ENCODE results near the gene GPR42. TPM values are rescaled to one million over a fixed set of nuclear protein-coding genes. Genes with fewer than 3 reads are reported as not detected.

The GPR42 gene
- total and polyA plus RNA-seq, 4 donors, result 0.21 to 1.5 TPM; not detected in 2

DNA sequence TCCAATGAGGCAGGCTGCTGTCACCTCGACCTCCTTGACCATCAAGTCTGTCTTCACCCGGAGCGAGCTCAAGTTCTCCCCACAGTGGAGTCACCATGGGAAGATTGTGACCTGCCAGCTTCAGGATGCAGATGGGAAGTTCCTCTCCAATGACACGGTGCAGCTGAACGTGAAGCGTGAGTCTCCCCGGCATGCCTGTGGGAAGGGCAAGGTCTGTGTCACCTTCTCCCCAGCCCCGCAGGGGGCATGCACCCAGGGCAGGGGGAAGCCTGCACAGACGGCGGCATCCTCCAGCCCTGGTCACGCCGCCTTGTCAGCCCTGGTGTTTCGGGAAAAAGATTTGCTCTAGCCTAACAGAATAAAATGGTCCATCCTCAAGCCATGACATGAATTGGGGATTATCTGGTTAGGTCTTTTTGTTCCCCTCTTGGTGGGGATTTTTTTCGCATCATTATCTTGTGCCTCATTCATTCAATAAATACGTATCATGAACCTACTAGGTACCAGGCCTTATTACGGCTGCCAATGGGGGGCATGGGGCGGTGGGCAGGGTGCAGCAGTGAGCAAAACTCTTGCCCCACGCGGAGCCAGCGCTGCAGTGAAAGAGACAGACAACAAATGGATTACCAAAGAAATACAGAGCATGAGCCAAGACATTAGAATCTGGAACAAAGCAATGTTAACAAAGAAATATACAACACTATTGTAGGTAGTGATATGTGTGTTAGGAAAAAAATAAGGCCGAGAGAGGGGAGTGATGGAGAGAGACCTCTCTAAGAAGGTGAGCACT is 34.5 kb upstream of the GPR42 start:
- 88 to 90% methylated on average over 21 of the region's 21 CpGs for WGBS, 2 donors
- H3K9me3 ChIP-seq (ENCODE audit: control insufficient read depth in 4 of 4, insufficient read depth in 3 of 4, low read length in 3 of 4), result no peaks in the 10 kb centered on the region
- H3K4me3 ChIP-seq, result no peak overlapping the region
- DNase-seq (no peak), ATAC-seq (ENCODE audit: insufficient read depth, low FRiP score) (no peak)
- no peak overlapping the region for H3K9ac ChIP-seq (ENCODE audit: insufficient read depth in 1 of 2, low read length in 2 of 2)
- peaks cover 0 to 5% (median 0%) of the 10 kb centered on the region in 4 donors for H3K36me3 ChIP-seq (ENCODE audit: control insufficient read depth in 4 of 4, insufficient read depth in 4 of 4, low read length in 4 of 4)
- no peaks in the 10 kb centered on the region for H3K27me3 ChIP-seq (ENCODE audit: control insufficient read depth in 3 of 3, insufficient read depth in 3 of 3, low read length in 2 of 3)
- TF ChIP-seq, protein P1, sequence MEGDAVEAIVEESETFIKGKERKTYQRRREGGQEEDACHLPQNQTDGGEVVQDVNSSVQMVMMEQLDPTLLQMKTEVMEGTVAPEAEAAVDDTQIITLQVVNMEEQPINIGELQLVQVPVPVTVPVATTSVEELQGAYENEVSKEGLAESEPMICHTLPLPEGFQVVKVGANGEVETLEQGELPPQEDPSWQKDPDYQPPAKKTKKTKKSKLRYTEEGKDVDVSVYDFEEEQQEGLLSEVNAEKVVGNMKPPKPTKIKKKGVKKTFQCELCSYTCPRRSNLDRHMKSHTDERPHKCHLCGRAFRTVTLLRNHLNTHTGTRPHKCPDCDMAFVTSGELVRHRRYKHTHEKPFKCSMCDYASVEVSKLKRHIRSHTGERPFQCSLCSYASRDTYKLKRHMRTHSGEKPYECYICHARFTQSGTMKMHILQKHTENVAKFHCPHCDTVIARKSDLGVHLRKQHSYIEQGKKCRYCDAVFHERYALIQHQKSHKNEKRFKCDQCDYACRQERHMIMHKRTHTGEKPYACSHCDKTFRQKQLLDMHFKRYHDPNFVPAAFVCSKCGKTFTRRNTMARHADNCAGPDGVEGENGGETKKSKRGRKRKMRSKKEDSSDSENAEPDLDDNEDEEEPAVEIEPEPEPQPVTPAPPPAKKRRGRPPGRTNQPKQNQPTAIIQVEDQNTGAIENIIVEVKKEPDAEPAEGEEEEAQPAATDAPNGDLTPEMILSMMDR (IDR thresholded peaks at IDR 0.05; ENCODE audit: control extremely low read depth, extremely low read depth), result no peak
- H3K4me1 ChIP-seq (ENCODE audit: control insufficient read depth in 5 of 5, insufficient read depth in 5 of 5, low read length in 5 of 5), result no peaks in the 10 kb centered on the region
- H3K27ac ChIP-seq (ENCODE audit: low read depth in 1 of 2, low read length in 1 of 2), result no peak overlapping the region

DNA sequence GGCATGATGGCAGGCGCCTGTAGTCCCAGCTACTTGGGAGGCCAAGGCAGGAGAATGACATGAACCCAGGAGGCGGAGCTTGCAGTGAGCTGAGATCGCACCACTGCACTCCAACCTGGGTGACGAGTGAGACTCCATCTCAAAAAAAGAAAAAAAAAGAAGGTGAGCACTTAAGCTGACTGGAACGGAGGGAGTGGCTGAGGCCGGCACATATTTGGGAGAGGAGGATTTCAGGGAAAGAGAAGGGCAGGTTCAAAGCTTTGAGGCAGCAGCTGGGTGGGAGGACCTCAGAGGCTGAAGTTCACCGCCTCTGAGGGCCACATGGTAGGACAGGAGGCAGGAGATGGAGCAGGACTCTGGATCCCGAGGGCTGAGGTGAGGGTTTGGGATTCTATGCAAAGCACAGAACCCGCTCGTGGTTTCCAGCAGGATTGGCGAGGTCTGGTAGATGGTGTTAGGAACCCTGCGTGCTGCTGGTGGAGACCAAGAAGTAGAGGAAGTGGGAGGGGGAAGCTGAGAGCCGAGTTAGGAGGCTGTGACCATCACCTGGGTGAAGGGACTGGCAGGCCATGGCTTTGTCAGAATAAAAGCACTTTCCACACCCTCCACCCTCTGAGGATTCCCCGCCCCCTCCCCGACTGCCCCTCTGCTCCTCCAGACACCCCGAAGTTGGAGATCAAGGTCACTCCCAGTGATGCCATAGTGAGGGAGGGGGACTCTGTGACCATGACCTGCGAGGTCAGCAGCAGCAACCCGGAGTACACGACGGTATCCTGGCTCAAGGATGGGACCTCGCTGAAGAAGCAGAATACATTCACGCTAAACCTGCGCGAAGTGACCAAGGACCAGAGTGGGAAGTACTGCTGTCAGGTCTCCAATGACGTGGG is 33.5 kb upstream of the GPR42 start:
- WGBS, 2 donors, result 78 to 85% methylated on average over 25 of the region's 25 CpGs
- Histone ChIP-seq H3K27me3 (ENCODE audit: control insufficient read depth in 3 of 3, insufficient read depth in 3 of 3, low read length in 2 of 3) (no peaks in the 10 kb centered on the region), H3K4me3 (no peak overlapping the region), H3K36me3 (ENCODE audit: control insufficient read depth in 4 of 4, insufficient read depth in 4 of 4, low read length in 4 of 4) (peaks cover 0 to 5% (median 0%) of the 10 kb centered on the region in 4 donors), H3K9me3 (ENCODE audit: control insufficient read depth in 4 of 4, insufficient read depth in 3 of 4, low read length in 3 of 4) (no peaks in the 10 kb centered on the region), H3K27ac (ENCODE audit: low read depth in 1 of 2, low read length in 1 of 2) (no peak overlapping the region), H3K4me1 (ENCODE audit: control insufficient read depth in 5 of 5, insufficient read depth in 5 of 5, low read length in 5 of 5) (no peaks in the 10 kb centered on the region), H3K9ac (ENCODE audit: insufficient read depth in 1 of 2, low read length in 2 of 2) (no peak overlapping the region)
- DNase-seq (no peak), ATAC-seq (ENCODE audit: insufficient read depth, low FRiP score) (no peak)
- TF ChIP-seq, protein P1 (IDR thresholded peaks at IDR 0.05; ENCODE audit: control extremely low read depth, extremely low read depth), result no peak

DNA sequence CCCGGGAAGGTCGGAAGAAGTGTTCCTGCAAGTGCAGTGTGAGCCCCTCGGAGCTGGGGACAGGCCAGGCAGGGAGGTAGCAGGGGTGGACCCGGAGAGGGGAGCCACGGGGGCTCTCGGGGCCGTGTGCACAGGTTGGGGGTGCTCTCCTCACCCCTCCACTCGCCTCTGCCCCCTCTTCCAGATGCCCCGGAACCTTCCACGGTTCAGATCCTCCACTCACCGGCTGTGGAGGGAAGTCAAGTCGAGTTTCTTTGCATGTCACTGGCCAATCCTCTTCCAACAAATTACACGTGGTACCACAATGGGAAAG is 32.9 kb upstream of the GPR42 start:
- DNase-seq (no peak), ATAC-seq (ENCODE audit: insufficient read depth, low FRiP score) (no peak)
- Histone ChIP-seq H3K9ac (ENCODE audit: insufficient read depth in 1 of 2, low read length in 2 of 2) (no peak overlapping the region), H3K4me3 (no peak overlapping the region), H3K27ac (ENCODE audit: low read depth in 1 of 2, low read length in 1 of 2) (no peak overlapping the region), H3K4me1 (ENCODE audit: control insufficient read depth in 5 of 5, insufficient read depth in 5 of 5, low read length in 5 of 5) (no peaks in the 10 kb centered on the region), H3K36me3 (ENCODE audit: control insufficient read depth in 4 of 4, insufficient read depth in 4 of 4, low read length in 4 of 4) (peaks cover 0 to 5% (median 0%) of the 10 kb centered on the region in 4 donors), H3K27me3 (ENCODE audit: control insufficient read depth in 3 of 3, insufficient read depth in 3 of 3, low read length in 2 of 3) (no peaks in the 10 kb centered on the region), H3K9me3 (ENCODE audit: control insufficient read depth in 4 of 4, insufficient read depth in 3 of 4, low read length in 3 of 4) (no peaks in the 10 kb centered on the region)
- WGBS, 2 donors, result 85 to 93% methylated on average over 12 to 13 of the region's 13 CpGs
- TF ChIP-seq, protein P1 (IDR thresholded peaks at IDR 0.05; ENCODE audit: control extremely low read depth, extremely low read depth), result no peak

Data from lung (tissue), 12 donors.